GM23338 (cell line): Measurements from ENCODE around the gene SP6.
A peak's percentile ranks its signal among the peaks of the same experiment; 100 is the strongest.

ENCODE experiments used
- CREB1 ChIP-seq: fragments of 250-450 bp; sonication (Bioruptor Pico); IDR thresholded peaks from 2 replicates; pipeline ENCODE4 v1.5.0; 2020; ENCODE audit warnings: low read depth, mild to moderate bottlenecking, moderate library complexity
- EZH2 ChIP-seq: fragments of 200-600 bp; sonication (generic); IDR thresholded peaks from one replicate; pipeline ENCODE4 v1.8.0; 2017; ENCODE audit warnings: antibody characterized with exemption, mild to moderate bottlenecking, low read depth; ENCODE audit not compliant: unreplicated experiment
- EZH2phosphoT487 ChIP-seq: fragments of 200-600 bp; sonication (generic); IDR thresholded peaks from one replicate; pipeline ENCODE4 v1.8.1; 2018; ENCODE audit warnings: antibody characterized with exemption; ENCODE audit not compliant: unreplicated experiment
- POLR2AphosphoS5 ChIP-seq: IDR thresholded peaks from 2 replicates; pipeline ENCODE4 v1.6.1; 2016; ENCODE audit warnings: antibody characterized with exemption, low read depth
- STAT1 ChIP-seq: IDR thresholded peaks from one replicate; pipeline ENCODE4 v1.6.1; 2016; ENCODE audit warnings: antibody characterized with exemption; ENCODE audit not compliant: unreplicated experiment
- ZNF331 ChIP-seq: fragments of 250-450 bp; sonication (Bioruptor Pico); IDR thresholded peaks from 2 replicates; pipeline ENCODE4 v1.5.0; 2020; ENCODE audit warnings: low read depth, mild to moderate bottlenecking, moderate library complexity
- TF ChIP-seq, protein P1 (sequence below), 2 experiments: fragments of 200-600 bp in 1 of 2; sonication (generic) in 1 of 2; conservative IDR thresholded peaks; 2 replicates each; pipeline versions ENCODE4 v1.5.1 to v1.6.1; 2016 to 2017; ENCODE audit warnings: antibody characterized with exemption in 2 of 2, low read depth in 2 of 2, mild to moderate bottlenecking in 2 of 2, moderate library complexity in 1 of 2
- TF ChIP-seq, protein P2 (sequence below): IDR thresholded peaks from one replicate; pipeline ENCODE4 v1.6.1; 2018; ENCODE audit warnings: antibody characterized with exemption; ENCODE audit not compliant: unreplicated experiment
- TF ChIP-seq, protein P3 (sequence below): IDR thresholded peaks from 2 replicates; pipeline ENCODE4 v1.6.1; 2016; ENCODE audit warnings: antibody characterized with exemption

DNA sequence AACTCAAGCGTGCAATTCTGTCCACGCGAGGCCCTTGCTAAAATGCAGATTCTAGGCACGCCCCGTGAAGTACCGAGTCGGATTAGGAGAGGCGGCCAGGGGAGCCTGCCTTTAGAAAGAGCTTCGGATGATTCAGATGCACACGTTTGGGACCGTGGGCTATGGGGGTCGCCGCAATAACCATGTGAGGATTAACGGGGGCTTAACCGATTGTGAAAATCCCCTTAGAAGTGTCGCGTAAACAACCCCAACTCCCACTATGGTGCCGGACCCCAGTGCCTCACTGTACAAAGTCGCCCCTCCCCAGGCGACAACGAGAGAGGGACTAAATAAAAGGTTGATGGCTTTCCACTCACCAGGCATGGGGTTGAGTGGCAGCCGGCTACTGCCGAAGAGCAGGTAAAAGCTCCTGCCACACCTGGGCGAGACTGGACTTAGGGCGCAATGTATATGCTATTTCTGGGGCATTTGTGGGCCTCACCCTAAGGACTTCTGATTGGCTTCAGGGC, 44.4 kb upstream of the SP6 start:
- TF ChIP-seq EZH2phosphoT487 (no peak), POLR2AphosphoS5 (peak; percentile 95), EZH2 (no peak), CREB1 (CRISPR knock-in tag) (no peak), ZNF331 (CRISPR knock-in tag) (no peak), STAT1 (no peak)
- TF ChIP-seq, protein P1, sequence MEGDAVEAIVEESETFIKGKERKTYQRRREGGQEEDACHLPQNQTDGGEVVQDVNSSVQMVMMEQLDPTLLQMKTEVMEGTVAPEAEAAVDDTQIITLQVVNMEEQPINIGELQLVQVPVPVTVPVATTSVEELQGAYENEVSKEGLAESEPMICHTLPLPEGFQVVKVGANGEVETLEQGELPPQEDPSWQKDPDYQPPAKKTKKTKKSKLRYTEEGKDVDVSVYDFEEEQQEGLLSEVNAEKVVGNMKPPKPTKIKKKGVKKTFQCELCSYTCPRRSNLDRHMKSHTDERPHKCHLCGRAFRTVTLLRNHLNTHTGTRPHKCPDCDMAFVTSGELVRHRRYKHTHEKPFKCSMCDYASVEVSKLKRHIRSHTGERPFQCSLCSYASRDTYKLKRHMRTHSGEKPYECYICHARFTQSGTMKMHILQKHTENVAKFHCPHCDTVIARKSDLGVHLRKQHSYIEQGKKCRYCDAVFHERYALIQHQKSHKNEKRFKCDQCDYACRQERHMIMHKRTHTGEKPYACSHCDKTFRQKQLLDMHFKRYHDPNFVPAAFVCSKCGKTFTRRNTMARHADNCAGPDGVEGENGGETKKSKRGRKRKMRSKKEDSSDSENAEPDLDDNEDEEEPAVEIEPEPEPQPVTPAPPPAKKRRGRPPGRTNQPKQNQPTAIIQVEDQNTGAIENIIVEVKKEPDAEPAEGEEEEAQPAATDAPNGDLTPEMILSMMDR (conservative IDR thresholded peaks at IDR 0.05; ENCODE audit: low read depth in 2 of 2): no peak
- TF ChIP-seq, protein P2, sequence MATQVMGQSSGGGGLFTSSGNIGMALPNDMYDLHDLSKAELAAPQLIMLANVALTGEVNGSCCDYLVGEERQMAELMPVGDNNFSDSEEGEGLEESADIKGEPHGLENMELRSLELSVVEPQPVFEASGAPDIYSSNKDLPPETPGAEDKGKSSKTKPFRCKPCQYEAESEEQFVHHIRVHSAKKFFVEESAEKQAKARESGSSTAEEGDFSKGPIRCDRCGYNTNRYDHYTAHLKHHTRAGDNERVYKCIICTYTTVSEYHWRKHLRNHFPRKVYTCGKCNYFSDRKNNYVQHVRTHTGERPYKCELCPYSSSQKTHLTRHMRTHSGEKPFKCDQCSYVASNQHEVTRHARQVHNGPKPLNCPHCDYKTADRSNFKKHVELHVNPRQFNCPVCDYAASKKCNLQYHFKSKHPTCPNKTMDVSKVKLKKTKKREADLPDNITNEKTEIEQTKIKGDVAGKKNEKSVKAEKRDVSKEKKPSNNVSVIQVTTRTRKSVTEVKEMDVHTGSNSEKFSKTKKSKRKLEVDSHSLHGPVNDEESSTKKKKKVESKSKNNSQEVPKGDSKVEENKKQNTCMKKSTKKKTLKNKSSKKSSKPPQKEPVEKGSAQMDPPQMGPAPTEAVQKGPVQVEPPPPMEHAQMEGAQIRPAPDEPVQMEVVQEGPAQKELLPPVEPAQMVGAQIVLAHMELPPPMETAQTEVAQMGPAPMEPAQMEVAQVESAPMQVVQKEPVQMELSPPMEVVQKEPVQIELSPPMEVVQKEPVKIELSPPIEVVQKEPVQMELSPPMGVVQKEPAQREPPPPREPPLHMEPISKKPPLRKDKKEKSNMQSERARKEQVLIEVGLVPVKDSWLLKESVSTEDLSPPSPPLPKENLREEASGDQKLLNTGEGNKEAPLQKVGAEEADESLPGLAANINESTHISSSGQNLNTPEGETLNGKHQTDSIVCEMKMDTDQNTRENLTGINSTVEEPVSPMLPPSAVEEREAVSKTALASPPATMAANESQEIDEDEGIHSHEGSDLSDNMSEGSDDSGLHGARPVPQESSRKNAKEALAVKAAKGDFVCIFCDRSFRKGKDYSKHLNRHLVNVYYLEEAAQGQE: no peak
- TF ChIP-seq, protein P3, sequence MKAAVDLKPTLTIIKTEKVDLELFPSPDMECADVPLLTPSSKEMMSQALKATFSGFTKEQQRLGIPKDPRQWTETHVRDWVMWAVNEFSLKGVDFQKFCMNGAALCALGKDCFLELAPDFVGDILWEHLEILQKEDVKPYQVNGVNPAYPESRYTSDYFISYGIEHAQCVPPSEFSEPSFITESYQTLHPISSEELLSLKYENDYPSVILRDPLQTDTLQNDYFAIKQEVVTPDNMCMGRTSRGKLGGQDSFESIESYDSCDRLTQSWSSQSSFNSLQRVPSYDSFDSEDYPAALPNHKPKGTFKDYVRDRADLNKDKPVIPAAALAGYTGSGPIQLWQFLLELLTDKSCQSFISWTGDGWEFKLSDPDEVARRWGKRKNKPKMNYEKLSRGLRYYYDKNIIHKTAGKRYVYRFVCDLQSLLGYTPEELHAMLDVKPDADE: no peak; the same call in 1 of the 2 replicates
